NCI-H1694 (cell line): Measurements from ENCODE around the gene LTBP4.
A peak's percentile ranks its signal among the peaks of the same experiment; 100 is the strongest.
"Not testable (repeated sequence)": the region's sequence is repeated elsewhere in the genome, so short reads cannot be mapped to it uniquely, and the experiment has no call there.

Experiments
- DNase-seq: peaks from one replicate; lab custom pipeline; 2025; lab: John Stamatoyannopoulos, UW

Gene LTBP4, protein sequence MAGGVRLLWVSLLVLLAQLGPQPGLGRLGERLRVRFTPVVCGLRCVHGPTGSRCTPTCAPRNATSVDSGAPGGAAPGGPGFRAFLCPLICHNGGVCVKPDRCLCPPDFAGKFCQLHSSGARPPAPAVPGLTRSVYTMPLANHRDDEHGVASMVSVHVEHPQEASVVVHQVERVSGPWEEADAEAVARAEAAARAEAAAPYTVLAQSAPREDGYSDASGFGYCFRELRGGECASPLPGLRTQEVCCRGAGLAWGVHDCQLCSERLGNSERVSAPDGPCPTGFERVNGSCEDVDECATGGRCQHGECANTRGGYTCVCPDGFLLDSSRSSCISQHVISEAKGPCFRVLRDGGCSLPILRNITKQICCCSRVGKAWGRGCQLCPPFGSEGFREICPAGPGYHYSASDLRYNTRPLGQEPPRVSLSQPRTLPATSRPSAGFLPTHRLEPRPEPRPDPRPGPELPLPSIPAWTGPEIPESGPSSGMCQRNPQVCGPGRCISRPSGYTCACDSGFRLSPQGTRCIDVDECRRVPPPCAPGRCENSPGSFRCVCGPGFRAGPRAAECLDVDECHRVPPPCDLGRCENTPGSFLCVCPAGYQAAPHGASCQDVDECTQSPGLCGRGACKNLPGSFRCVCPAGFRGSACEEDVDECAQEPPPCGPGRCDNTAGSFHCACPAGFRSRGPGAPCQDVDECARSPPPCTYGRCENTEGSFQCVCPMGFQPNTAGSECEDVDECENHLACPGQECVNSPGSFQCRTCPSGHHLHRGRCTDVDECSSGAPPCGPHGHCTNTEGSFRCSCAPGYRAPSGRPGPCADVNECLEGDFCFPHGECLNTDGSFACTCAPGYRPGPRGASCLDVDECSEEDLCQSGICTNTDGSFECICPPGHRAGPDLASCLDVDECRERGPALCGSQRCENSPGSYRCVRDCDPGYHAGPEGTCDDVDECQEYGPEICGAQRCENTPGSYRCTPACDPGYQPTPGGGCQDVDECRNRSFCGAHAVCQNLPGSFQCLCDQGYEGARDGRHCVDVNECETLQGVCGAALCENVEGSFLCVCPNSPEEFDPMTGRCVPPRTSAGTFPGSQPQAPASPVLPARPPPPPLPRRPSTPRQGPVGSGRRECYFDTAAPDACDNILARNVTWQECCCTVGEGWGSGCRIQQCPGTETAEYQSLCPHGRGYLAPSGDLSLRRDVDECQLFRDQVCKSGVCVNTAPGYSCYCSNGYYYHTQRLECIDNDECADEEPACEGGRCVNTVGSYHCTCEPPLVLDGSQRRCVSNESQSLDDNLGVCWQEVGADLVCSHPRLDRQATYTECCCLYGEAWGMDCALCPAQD (N-terminal part only)

GRCh38 chr19:40601134-40601974 is at the start of gene LTBP4:
TSS of gene LTBP4 (plus strand) at chr19:40601369. CDS start at chr19:40601388, 19 bp downstream.
- DNase-seq: no peak

GRCh38 chr19:40552848-40553247 is 48.3 kb upstream of the LTBP4 start:
- no peak for DNase-seq

- DNase-seq: no peak
These were observed 47.0 kb upstream of the LTBP4 start for GRCh38 chr19:40553885-40554857.

GRCh38 chr19:40555978-40556689 is 45.0 kb upstream of the LTBP4 start:
- no peak for DNase-seq

GRCh38 chr19:40556953-40557530 is 44.1 kb upstream of the LTBP4 start:
- DNase-seq: no peak

GRCh38 chr19:40559394-40559793 is 41.8 kb upstream of the LTBP4 start:
- no peak for DNase-seq

- peak; percentile 36 for DNase-seq
These were observed 41.1 kb upstream of the LTBP4 start for GRCh38 chr19:40560092-40560507.

GRCh38 chr19:40561947-40562346 is 39.2 kb upstream of the LTBP4 start:
- no peak for DNase-seq

DNA sequence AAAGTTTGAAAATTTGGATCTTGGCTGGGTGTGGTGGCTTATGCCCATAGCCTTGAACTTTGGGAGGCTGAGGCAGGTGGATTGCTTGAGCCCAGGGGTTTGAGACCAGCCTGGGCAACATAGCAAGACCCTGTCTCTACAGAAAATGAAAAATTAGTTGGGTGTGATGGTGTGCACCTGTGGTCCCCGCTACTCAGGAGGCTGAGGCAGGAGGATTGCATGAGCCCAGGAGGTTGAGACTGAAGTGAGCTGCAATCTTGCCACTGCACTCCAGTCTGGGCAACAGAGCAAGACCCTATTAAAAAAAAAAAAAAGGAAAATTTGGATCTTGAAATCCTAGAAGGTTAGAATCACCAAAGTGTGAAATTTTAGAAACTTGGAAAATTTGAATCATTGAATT is 36.6 kb upstream of the LTBP4 start:
- not testable (repeated sequence) for DNase-seq

DNA sequence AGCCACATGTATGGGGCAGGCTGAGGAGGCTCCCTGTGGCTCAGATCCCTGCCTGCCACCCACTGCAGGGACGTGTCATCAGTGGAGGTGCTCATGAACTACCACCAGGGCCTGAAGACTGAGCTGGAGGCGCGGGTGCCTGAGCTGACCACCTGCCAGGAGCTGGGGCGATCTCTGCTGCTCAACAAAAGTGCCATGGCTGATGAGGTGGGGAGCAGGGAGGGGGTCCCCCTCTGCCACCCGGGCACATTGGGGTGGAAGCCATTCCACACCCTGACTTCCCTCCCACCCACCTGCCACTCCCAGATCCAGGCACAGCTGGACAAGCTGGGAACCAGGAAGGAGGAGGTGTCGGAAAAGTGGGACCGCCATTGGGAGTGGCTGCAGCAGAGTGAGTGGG is 35.8 kb upstream of the LTBP4 start:
- DNase-seq: no peak

DNA sequence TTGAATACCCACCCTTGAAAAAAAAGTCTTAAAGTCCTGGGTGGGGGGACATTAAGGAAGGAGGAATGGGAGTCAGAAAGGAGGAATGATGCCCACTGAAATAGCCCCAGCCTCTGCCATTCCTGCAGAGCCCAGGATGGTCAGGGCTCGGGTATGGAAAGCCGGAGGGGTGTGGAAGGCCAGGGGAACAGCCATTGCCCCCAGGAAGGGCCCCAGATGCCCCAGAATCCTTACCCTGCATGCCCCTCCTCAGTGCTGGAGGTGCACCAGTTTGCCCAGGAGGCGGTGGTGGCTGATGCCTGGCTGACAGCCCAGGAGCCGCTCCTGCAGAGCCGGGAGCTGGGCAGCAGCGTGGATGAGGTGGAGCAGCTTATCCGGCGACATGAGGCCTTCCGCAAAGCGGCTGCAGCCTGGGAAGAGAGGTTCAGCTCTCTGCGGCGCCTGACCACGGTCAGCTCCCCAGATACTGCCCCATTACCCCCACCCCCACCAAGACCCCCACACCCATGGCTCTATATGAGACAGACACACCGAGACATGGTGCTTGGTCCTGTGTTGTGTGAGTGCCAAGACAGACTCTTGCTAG is 35.2 kb upstream of the LTBP4 start:
- peak; percentile 14 for DNase-seq

DNA sequence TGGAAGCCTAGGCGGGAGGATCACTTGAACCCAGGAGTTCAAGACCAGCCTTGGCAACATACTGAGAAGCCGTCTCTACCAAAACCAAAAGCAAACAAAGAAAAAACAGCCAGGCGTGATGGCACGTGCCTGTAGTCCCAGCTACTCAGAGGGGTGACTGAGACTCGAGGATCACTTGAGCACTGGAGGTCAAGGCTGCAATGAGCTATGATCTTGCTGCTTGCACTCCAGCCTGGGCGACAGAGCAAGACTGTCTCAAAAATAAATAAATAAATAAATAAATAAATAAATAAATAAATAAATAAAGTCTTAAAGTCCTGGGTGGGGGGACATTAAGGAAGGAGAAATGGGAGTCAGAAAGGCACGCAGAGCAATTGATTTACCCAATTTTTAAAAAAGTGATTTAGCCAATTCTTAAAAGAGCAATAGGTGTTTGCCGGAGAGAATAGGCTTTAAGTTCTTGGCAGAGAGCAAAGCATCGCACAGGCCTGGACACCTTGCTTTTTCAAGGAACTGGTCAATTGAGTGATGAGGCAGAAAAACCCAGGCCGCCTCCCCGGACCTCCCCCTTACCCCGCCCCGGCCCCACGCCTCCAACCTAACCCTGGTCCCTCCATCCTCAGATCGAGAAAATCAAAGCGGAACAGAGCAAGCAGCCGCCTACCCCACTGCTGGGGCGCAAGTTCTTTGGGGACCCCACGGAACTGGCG is 34.0 kb upstream of the LTBP4 start:
- DNase-seq: no peak

- DNase-seq: no peak
These were observed 33.2 kb upstream of the LTBP4 start for GRCh38 chr19:40567750-40568494.

DNA sequence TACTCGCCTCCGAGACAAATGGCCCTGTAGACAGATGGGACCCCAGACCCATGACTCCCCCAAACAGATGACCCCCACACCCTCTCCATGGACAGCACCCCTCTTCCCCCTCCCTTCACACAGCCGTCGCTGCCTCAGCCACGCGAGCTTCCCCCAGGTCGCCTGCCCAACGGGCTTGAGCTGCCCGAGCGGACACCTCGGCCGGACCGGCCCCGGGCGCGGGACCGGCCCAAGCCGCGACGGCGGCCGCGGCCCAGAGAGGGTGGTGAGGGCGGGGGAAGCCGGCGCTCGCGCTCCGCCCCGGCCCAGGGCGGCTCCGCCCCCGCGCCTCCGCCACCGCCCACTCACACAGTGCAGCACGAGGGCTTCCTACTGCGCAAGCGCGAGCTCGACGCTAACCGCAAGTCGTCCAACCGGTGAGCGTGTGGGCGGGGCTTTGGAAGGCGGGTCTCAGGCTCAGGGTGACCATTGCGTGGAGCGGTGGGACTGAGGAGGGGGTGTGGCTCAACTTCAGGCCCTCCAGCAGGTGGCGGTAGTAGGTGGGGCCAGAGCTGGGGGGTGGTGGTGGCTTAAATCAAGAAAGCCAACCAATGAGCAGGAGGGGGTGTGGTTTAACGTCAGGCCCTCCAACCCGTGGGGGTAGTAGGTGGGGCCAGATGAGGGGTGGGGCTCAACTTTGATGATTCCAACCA is 30.7 kb upstream of the LTBP4 start:
- DNase-seq: peak; percentile 99

GRCh38 chr19:40571005-40571318 is 30.2 kb upstream of the LTBP4 start:
- no peak for DNase-seq

DNA sequence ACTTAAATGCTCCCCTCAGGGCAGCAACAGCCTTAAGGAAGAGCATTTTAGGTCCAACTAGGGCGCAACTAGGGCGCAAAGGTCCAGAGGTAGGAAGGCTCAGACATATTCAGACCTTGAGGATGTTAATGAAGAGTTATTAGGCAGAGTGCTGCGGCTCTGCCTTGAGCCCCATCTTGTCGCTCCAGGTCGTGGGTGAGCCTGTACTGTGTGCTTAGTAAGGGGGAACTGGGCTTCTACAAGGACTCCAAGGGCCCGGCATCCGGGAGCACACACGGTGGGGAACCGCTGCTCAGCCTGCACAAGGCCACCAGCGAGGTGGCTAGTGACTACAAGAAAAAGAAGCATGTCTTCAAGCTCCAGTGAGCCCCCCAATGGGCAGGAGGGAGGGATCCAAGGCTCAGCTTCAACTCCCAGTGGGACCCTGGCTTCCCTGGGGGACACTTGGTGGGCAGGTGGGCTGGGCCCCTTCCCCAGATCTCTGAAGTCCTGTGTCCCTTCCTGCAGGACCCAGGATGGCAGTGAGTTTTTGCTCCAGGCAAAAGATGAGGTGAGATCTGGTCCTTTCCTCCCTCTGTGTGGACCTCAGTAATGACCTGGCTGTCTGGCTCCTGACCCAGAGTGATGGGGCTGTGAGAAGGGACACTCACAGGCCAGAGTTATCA is 29.2 kb upstream of the LTBP4 start:
- no peak for DNase-seq
